HG02970 (cell line): ENCODE measurements around the gene AP4B1.

ENCODE experiments used
- ATAC-seq: cut with Tn5 transposase; IDR thresholded peaks from one replicate; pipeline ENCODE4 v1.9.1; 2021; ENCODE audit warnings: mild to moderate bottlenecking, moderate library complexity, moderate number of reproducible peaks; ENCODE audit not compliant: unreplicated experiment, low FRiP score

AP4B1 gene

GRCh38 chr1:113931451-113931851 lies 26.9 kb upstream of the AP4B1 start:
- ATAC-seq = no peak

- peak; percentile 25 for ATAC-seq
These were observed 26.0 kb upstream of the AP4B1 start for GRCh38 chr1:113930499-113931161.

GRCh38 chr1:113929750-113930498 lies 25.3 kb upstream of the AP4B1 start:
- ATAC-seq = peak; percentile 31

GRCh38 chr1:113928941-113929749 lies 24.5 kb upstream of the AP4B1 start, which contains the start of gene HIPK1:
TSS of gene HIPK1 (plus strand) at chr1:113929324.
- peak; percentile 73 for ATAC-seq

- ATAC-seq = no peak
These were observed 23.8 kb upstream of the AP4B1 start for GRCh38 chr1:113928187-113928930.

- no peak for ATAC-seq
These were observed 19.9 kb upstream of the AP4B1 start for GRCh38 chr1:113924473-113924872.

GRCh38 chr1:113922957-113923356 lies 18.4 kb upstream of the AP4B1 start:
- ATAC-seq = no peak

GRCh38 chr1:113918243-113918642 lies 13.6 kb upstream of the AP4B1 start:
- ATAC-seq = no peak

GRCh38 chr1:113917400-113918082 lies 12.9 kb upstream of the AP4B1 start:
- no peak for ATAC-seq

GRCh38 chr1:113916974-113917373 lies 12.4 kb upstream of the AP4B1 start:
- ATAC-seq = no peak

GRCh38 chr1:113913887-113914664 lies 9.5 kb upstream of the AP4B1 start:
- ATAC-seq = no peak

- no peak for ATAC-seq
These were observed 8.7 kb upstream of the AP4B1 start for GRCh38 chr1:113913312-113913668.

- ATAC-seq = no peak
These were observed 8.2 kb upstream of the AP4B1 start for GRCh38 chr1:113912594-113913311.

GRCh38 chr1:113905435-113905861 lies 849 bp upstream of the AP4B1 start:
- peak; percentile 1 for ATAC-seq

- ATAC-seq = no peak
These were observed 316 bp downstream of the AP4B1 start for GRCh38 chr1:113904293-113904673.

GRCh38 chr1:113903501-113904292 lies 902 bp downstream of the AP4B1 start:
- no peak for ATAC-seq

GRCh38 chr1:113901191-113901590 lies 3.4 kb downstream of the AP4B1 start:
- no peak for ATAC-seq

GRCh38 chr1:113899111-113899510 lies 5.5 kb downstream of the AP4B1 start:
- ATAC-seq = no peak
